Measurements from ENCODE around the gene EHBP1. TPM values are rescaled to one million over a fixed set of nuclear protein-coding genes. Genes with fewer than 3 reads are reported as not detected.

Gene EHBP1
- total RNA-seq, 2 donors from 2014 or later = 23.7 to 34.3 TPM

Other genes starting within 250 kb of the EHBP1 start
- under 1 TPM; 0.14 to 0.28 TPM for gene TMEM17, start 199.5 kb upstream of the EHBP1 start, total RNA-seq